RPMI7951 (cell line): ENCODE results near the gene ACOD1. TPM values are rescaled to one million over a fixed set of nuclear protein-coding genes. Genes with fewer than 3 reads are reported as not detected.
A peak's percentile ranks its signal among the peaks of the same experiment; 100 is the strongest.

Source experiments
- DNase-seq: peaks from one replicate; pipeline ENCODE4 v3.0.0-alpha.2; 2012; ENCODE audit warnings: low read depth
- total RNA-seq: library from RNA; depleted of rRNA; stranded (reverse); fragments of >200 nt; shearing (Covaris generic); gene quantifications from 2 replicates; pipeline ENCODE4 v1.2.3, GENCODE V29; 2014; rRNA removed

The ACOD1 gene
- total RNA-seq, 1 experiment from 2014 or later = not detected

GRCh38 chr13:76991796-76992547 lies 43.7 kb downstream of the ACOD1 start, which contains the start of gene CLN5:
Gene CLN5 (plus strand): TSS chr13:76992081. CDS start chr13:76992099, 18 bp downstream.
- peak; percentile 88 for DNase-seq

- DNase-seq = peak; percentile 13
Observed at GRCh38 chr13:76992548-76993001, 44.3 kb downstream of the ACOD1 start.

GRCh38 chr13:76993021-76993420 lies 44.7 kb downstream of the ACOD1 start:
- DNase-seq = peak; percentile 10

GRCh38 chr13:76993473-76993872 lies 45.2 kb downstream of the ACOD1 start:
- DNase-seq = no peak

- no peak for DNase-seq
Observed at GRCh38 chr13:76994281-76994680, 46.0 kb downstream of the ACOD1 start.

GRCh38 chr13:77000475-77000874 lies 52.2 kb downstream of the ACOD1 start:
- DNase-seq = no peak

GRCh38 chr13:77001540-77001939 lies 53.2 kb downstream of the ACOD1 start:
- DNase-seq = no peak

- DNase-seq = no peak
Observed at GRCh38 chr13:77001963-77002587, 53.8 kb downstream of the ACOD1 start.

GRCh38 chr13:77002590-77003190 lies 54.4 kb downstream of the ACOD1 start:
- DNase-seq = no peak

Other genes starting within 250 kb of the ACOD1 start
- gene KCTD12, start 62.1 kb upstream of the ACOD1 start, total RNA-seq = 16.2 and 18.5 TPM in 2 replicates
- gene CLN5, start 43.6 kb downstream of the ACOD1 start, total RNA-seq = 21.0 and 21.7 TPM in 2 replicates
- gene FBXL3, start 78.6 kb downstream of the ACOD1 start, total RNA-seq = 48.4 and 53.0 TPM in 2 replicates